ENCODE results near the gene TMEM151B. TPM values are rescaled to one million over a fixed set of nuclear protein-coding genes. Genes with fewer than 3 reads are reported as not detected.

TMEM151B gene
- total and polyA plus RNA-seq, 10 of the 15 experiments (the other 5 are each of a cell fraction or from before 2014, with no cell fraction given) = 0.01 to 0.19 (median 0.05) TPM; not detected in 6

DNA sequence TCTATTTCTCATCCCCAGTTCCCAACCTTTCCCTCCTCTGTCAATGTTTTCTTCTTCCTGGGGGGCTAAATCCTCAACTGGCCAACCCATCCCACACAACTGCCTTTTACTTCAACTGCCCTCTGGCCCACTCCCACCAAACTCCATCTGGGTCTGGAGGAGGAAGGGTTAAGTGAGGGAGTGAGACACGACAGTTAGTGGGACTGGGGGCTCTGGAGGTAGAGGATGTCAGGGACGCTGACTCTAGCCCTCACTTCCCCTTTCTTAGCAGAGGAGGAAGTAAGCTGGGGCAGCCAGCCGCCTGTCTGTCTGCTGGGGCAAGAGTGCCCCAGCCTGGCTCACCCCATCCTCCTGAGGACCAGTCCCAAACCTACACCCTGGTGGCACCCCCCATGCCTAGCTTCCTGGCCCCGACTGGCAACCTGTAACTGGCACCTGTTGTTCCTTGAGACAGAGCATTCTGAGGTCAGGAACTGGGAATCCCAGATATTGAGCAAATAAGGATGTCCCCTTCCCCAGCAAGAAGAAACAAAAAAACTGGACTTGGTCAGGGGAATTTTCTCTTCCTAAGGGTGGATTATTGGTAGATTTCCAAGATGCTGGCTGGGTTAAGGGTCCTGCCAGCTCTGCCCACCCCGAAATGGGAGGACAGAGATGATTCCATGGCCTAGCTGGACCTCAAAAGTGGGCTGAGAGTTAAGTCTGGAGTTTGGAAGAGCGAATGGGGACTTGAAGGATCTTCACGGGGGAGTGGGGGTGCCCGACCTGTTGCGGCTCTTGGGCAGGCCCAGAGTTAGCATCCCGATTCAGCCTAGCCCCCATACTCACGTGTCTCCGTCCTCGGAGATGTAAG lies 5.9 kb upstream of the TMEM151B start:
- H3K4me1 ChIP-seq (ENCODE audit: control insufficient read depth, insufficient read depth, low read length) = peaks cover 53% of the 10 kb centered on the region
- H3K27ac ChIP-seq (ENCODE audit: control insufficient read depth, insufficient read depth) = peak overlapping the region; percentile 99
- POLR2A ChIA-PET = interaction anchor here (0.5 to 10.7 kb wide), 13 partner anchors 10 to 874 kb away, joined by 3 to 131 read pairs (median 4); partner anchors contain the start of gene HSP90AB1
- peaks cover 61% of the 10 kb centered on the region for H3K79me2 ChIP-seq (ENCODE audit: control insufficient read depth, insufficient read depth, low read length)
- ATAC-seq = peak; percentile 54
- CTCF ChIA-PET = interaction anchor here (0.7 to 6.3 kb wide), 20 partner anchors 9 to 605 kb away, joined by 3 to 163 read pairs (median 6); partner anchors contain the start of genes AARS2 and HSP90AB1
- H3K4me3 ChIP-seq = peak overlapping the region; percentile 98
- DNase-seq (ENCODE audit: low read depth, low spot score) = no peak
- BruUV-seq (replicated peaks) = TSS peak; percentile 57
- under 1% methylated on average over 13 of the region's 13 CpGs for WGBS (ENCODE audit: insufficient coverage, insufficient replicate concordance, low lambda C conversion rate, missing lambda C conversion rate)
- no peaks in the 10 kb centered on the region; a peak in 1 of 4 replicates for H3K27me3 ChIP-seq (replicated peaks in 1 of 2; ENCODE audit: control insufficient read depth in 2 of 2, insufficient read depth in 2 of 2, low read length in 1 of 2)
- H2AFZ ChIP-seq (ENCODE audit: control insufficient read depth, low read depth, low read length) = no peak overlapping the region
- peaks cover 7 to 11% of the 10 kb centered on the region in 2 experiments; a peak in 3 of 4 replicates for H3K36me3 ChIP-seq (ENCODE audit: control insufficient read depth in 2 of 2, insufficient read depth in 2 of 2, low read length in 1 of 2)
- H3K4me2 ChIP-seq (ENCODE audit: control insufficient read depth, insufficient read depth) = peak overlapping the region; percentile 98
- peak overlapping the region; percentile 90 for H3K9ac ChIP-seq (ENCODE audit: control insufficient read depth, insufficient read depth, low read length)
- in situ Hi-C loops (cut with MboI) = loop anchor here (5.0 kb wide), 1 partner anchor 73 kb away; no protein-coding TSS in a partner anchor
- SMC1A ChIA-PET (ENCODE audit: uncharacterized antibody, unreplicated experiment) = interaction anchor here (0.7 to 1.5 kb wide), 5 partner anchors 9 to 92 kb away, joined by 3 to 7 read pairs (median 4); no protein-coding TSS in a partner anchor
- RAD21 ChIA-PET (ENCODE audit: unreplicated experiment) = interaction anchor here (0.8 to 1.6 kb wide), 5 partner anchors 8 to 42 kb away, joined by 3 to 6 read pairs (median 3); partner anchors contain the start of gene HSP90AB1
- peak; percentile 41 for FAIRE-seq
- intact Hi-C loops (cut with micrococcal nuclease; ENCODE audit: unreplicated experiment) = loop anchor here (2.0 kb wide), 1 partner anchor 48 kb away; the partner anchor contains the start of gene AARS2
- H4K20me1 ChIP-seq (ENCODE audit: control insufficient read depth, insufficient read depth) = no peaks in the 10 kb centered on the region
- H3K9me3 ChIP-seq (replicated peaks; ENCODE audit: control insufficient read depth, insufficient read depth, low read length) = no peaks in the 10 kb centered on the region
- TF ChIP-seq POLR2A (IDR thresholded peaks at IDR 0.05; ENCODE audit: low read depth, low read length) (no peak), JUNB (IDR thresholded peaks at IDR 0.05) (no peak), EGR1 (IDR thresholded peaks at IDR 0.05; ENCODE audit: borderline replicate concordance in 1 of 2, low read depth in 2 of 2, low read length in 2 of 2) (peak in 1 of 2 experiments; percentile 11; a peak in 1 of 3 replicates), RB1 (IDR thresholded peaks at IDR 0.05; ENCODE audit: borderline replicate concordance) (0 out of 2 replicates have a peak, but pooled peaks have one; percentile 23), RUNX3 (IDR thresholded peaks at IDR 0.05; ENCODE audit: low read length) (no peak), EZH2 (IDR thresholded peaks at IDR 0.05; ENCODE audit: borderline replicate concordance, control insufficient read depth, low read depth, low read length) (no peak), MXI1 (IDR thresholded peaks at IDR 0.05; ENCODE audit: low read depth, low read length) (peak; percentile 79), YY1 (IDR thresholded peaks at IDR 0.05; ENCODE audit: low read depth, low read length) (0 out of 2 replicates have a peak, but pooled peaks have one; percentile 48), STAT3 (IDR thresholded peaks at IDR 0.05; ENCODE audit: low read depth, low read length) (no peak), ZNF274 (IDR thresholded peaks at IDR 0.05; ENCODE audit: insufficient read depth, insufficient read length) (no peak), TCF12 (IDR thresholded peaks at IDR 0.05; ENCODE audit: low read depth, low read length) (peak; percentile 84), WRNIP1 (IDR thresholded peaks at IDR 0.05; ENCODE audit: borderline replicate concordance, low read depth, low read length) (no peak), BACH1 (IDR thresholded peaks at IDR 0.05; ENCODE audit: borderline replicate concordance) (peak; percentile 20)
- TF ChIP-seq, protein P1, sequence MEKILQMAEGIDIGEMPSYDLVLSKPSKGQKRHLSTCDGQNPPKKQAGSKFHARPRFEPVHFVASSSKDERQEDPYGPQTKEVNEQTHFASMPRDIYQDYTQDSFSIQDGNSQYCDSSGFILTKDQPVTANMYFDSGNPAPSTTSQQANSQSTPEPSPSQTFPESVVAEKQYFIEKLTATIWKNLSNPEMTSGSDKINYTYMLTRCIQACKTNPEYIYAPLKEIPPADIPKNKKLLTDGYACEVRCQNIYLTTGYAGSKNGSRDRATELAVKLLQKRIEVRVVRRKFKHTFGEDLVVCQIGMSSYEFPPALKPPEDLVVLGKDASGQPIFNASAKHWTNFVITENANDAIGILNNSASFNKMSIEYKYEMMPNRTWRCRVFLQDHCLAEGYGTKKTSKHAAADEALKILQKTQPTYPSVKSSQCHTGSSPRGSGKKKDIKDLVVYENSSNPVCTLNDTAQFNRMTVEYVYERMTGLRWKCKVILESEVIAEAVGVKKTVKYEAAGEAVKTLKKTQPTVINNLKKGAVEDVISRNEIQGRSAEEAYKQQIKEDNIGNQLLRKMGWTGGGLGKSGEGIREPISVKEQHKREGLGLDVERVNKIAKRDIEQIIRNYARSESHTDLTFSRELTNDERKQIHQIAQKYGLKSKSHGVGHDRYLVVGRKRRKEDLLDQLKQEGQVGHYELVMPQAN (conservative IDR thresholded peaks at IDR 0.05) = peak; percentile 41; the same call in 1 of the 2 replicates
- TF ChIP-seq, protein P2, sequence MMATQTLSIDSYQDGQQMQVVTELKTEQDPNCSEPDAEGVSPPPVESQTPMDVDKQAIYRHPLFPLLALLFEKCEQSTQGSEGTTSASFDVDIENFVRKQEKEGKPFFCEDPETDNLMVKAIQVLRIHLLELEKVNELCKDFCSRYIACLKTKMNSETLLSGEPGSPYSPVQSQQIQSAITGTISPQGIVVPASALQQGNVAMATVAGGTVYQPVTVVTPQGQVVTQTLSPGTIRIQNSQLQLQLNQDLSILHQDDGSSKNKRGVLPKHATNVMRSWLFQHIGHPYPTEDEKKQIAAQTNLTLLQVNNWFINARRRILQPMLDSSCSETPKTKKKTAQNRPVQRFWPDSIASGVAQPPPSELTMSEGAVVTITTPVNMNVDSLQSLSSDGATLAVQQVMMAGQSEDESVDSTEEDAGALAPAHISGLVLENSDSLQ (IDR thresholded peaks at IDR 0.05) = peak; percentile 43
- TF ChIP-seq, protein P3, sequence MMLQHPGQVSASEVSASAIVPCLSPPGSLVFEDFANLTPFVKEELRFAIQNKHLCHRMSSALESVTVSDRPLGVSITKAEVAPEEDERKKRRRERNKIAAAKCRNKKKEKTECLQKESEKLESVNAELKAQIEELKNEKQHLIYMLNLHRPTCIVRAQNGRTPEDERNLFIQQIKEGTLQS (IDR thresholded peaks at IDR 0.05; ENCODE audit: borderline replicate concordance, extremely low read depth, low read depth, low read length) = no peak
- TF ChIP-seq, protein P4, sequence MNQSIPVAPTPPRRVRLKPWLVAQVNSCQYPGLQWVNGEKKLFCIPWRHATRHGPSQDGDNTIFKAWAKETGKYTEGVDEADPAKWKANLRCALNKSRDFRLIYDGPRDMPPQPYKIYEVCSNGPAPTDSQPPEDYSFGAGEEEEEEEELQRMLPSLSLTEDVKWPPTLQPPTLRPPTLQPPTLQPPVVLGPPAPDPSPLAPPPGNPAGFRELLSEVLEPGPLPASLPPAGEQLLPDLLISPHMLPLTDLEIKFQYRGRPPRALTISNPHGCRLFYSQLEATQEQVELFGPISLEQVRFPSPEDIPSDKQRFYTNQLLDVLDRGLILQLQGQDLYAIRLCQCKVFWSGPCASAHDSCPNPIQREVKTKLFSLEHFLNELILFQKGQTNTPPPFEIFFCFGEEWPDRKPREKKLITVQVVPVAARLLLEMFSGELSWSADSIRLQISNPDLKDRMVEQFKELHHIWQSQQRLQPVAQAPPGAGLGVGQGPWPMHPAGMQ (IDR thresholded peaks at IDR 0.05; ENCODE audit: borderline replicate concordance) = no peak

Measured in GM12878 (cell line).